HG03175 (cell line): ENCODE measurements around the gene KLF15.

Experiments used
- ATAC-seq: cut with Tn5 transposase; IDR thresholded peaks from one replicate; pipeline ENCODE4 v1.9.1; 2021; ENCODE audit warnings: mild to moderate bottlenecking, moderate library complexity; ENCODE audit not compliant: unreplicated experiment

Gene KLF15

GRCh38 chr3:126364130-126364695 is 7.0 kb upstream of the KLF15 start:
- ATAC-seq = no peak

DNA sequence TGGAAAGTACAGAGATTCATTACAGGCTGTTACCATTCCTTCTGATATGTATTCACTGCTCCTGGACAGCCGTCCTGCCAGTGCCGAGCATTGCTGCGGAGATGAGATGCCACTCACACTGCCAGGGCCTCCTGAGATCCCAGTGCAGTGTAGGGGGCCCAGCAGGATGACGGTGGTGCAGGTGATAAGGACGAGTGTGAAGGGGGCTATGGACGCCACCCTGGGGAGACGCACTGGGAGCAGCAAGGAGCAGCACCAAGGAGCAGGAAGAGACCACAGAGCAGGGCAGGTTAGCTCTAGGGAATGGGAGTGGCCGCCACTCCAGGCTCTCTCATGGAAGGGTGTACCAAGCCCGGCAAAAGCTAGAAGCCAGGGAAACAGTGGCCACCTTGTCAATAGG is 4.0 kb upstream of the KLF15 start:
- ATAC-seq = no peak

GRCh38 chr3:126360714-126361060 is 3.5 kb upstream of the KLF15 start:
- ATAC-seq = no peak

- no peak for ATAC-seq
These were observed 3.0 kb upstream of the KLF15 start for GRCh38 chr3:126360046-126360713.

GRCh38 chr3:126358816-126359181 is 1.6 kb upstream of the KLF15 start:
- ATAC-seq = no peak

- no peak for ATAC-seq
These were observed 1.0 kb upstream of the KLF15 start for GRCh38 chr3:126358038-126358815.

- no peak for ATAC-seq
These were observed 589 bp downstream of the KLF15 start for GRCh38 chr3:126356373-126357264.

DNA sequence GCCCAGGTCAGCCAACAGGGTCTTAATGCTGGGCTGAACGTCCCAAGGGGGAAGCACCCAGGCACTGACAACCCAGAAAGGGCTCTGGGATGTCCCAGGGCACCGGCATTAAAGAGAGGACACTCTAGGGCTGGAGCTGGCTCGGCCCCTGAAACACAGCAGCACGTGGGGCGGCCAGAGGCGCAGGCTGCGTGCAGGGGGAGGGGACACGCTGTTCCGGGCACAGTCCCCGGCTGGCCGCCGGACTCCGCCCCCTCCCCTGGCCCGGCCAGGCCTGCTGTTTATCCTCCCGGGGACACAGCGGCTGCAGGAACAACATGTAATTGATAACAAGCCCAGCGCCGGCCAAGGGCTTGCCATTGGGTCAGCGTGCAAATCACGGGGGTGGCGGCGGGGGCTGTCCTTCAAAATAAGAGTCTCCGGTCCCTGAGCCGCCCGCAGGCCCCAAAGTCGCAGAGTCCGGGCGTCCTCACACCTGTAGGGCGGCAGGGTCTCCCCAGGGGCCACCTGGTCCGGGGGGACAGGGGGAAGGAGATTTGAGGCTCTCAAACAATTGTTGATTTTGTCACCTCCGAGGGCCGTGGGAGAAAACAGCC is 1.3 kb downstream of the KLF15 start:
- no peak for ATAC-seq

GRCh38 chr3:126355251-126355650 is 2.0 kb downstream of the KLF15 start:
- no peak for ATAC-seq

DNA sequence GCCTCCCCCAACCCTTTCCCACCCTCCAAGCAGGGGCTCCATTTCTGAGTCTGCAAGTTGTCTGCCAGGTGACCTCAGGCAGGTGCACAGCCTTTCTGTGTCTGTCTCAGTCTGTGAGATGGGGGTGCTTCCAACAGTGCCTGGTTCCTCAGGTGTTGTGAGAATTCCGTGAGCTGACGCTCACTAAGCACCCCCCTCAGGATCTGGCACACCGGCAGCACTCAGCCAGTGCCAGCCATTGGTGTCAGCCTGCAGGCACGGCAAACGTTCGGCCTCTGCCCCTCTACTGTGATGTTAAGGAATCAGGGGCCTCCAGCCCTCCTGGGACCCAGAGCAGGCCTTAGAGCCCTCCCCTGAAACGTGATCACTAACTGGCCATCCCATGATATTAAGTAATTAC is 2.4 kb downstream of the KLF15 start:
- no peak for ATAC-seq

GRCh38 chr3:126353694-126354321 is 3.4 kb downstream of the KLF15 start:
- ATAC-seq = no peak

- no peak for ATAC-seq
These were observed 4.4 kb downstream of the KLF15 start for GRCh38 chr3:126352476-126353454.

DNA sequence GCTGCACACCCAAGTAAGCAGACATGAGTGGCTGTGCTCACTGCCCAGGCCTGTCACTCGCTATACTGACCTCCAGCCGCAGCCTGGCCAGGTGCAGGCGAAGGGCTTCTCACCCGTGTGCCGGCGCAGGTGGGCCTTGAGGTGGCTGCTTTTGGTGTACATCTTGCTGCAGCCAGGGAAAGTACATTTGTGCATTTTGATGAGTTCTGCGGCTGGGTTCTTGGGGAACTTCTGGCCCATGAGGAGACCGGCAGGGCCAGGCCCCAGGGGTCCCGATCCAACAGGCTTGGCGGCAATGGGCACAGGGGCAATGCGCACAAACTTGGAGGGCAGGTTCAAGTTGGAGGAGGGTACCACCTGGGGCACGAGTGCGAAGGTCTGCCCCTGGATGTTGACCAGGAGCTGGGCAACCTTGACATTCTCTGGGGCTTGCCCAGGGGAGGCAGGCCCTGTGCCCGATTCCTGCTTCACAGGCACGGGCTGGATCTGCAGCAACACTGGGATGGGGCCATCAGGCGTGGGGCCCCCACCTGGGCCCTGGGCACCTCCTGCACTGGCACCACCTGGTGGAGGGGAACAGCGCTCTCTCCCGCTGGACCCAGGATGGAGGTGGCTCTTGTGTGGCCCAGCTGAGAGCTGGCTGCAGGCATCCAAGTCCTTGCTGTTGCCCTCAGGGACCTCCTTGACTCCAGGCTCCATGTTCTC is 5.3 kb downstream of the KLF15 start:
- no peak for ATAC-seq

- no peak for ATAC-seq
These were observed 6.0 kb downstream of the KLF15 start for GRCh38 chr3:126351086-126351770.

- ATAC-seq = no peak
These were observed 6.6 kb downstream of the KLF15 start for GRCh38 chr3:126350502-126351085.

DNA sequence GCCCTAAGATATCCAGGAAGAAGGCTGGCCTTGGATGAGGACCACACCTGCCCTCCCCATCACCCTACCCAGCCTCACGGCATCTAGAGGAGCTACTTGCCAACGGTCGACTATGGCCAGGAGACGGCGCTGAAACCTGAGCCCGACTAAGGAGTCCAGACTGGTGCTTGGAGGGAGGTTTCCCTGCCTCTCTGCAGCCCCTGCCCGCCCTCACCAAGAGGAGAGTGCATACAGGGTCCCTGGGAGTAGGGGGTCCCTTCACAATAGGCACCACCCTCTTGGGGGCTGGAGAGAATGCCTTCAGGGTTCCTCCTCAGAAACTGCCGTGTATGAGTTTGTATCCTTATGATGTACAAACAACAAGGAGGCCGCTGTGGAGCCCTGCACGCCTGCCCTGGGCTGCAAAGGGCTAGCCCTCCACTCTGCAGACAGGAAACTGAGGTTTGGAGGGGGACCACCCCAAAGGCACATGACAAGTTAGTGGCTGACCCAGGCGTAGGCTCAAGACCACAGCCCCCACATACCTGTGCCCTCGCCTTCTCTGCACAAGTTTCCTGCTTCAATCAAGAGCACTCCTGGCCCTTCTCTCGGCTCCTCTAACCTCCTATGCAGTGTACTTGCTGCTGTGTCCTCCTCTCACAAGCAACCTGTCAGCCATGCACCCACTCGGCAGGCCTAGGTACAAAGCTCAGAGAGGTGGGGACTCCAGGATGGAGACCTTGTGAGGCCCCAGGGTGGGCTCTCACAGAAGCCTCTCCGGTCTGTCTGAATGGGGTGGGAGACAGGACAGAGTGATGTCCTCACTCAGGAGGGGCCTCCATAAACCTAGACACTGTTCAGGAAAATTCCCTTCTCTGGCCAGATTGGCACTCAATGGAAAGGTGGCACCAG is 7.4 kb downstream of the KLF15 start:
- ATAC-seq = no peak

DNA sequence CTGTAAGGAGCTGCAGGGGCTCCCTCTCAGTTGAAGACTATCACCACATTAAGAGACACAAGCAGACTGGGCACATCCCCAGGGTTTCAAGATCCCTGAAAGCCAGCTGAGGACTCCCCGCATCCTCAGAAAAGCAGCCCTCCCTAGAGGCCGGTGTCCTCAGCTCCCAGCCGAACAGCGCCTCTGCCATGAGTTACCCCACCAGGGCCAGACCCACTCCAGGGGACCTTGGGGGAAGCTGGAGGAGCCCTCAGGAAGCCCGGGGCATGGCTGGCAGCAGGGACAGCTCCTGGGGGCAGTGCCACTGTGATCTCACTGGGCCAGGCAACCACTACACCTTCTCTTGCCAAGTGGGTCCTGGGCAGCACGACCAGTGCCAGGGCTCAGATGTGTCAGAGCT is 8.1 kb downstream of the KLF15 start:
- ATAC-seq = no peak
